ENCODE results near the gene ZSCAN5B. TPM values are rescaled to one million over a fixed set of nuclear protein-coding genes. Genes with fewer than 3 reads are reported as not detected.
"Not testable (repeated sequence)": the region's sequence is repeated elsewhere in the genome, so short reads cannot be mapped to it uniquely, and the experiment has no call there.

The ZSCAN5B gene
- polyA plus RNA-seq, 3 donors = not detected

- DNase-seq (ENCODE audit: low read depth in 3 of 3, low spot score in 2 of 3) = not testable (repeated sequence)
Observed at GRCh38 chr19:56176310-56176709, 21.3 kb downstream of the ZSCAN5B start.

- DNase-seq (ENCODE audit: low read depth in 3 of 3, low spot score in 2 of 3) = not testable (repeated sequence)
Observed at GRCh38 chr19:56175861-56176307, 21.7 kb downstream of the ZSCAN5B start, which contains the start of gene GALP. Gene GALP (plus strand): TSS chr19:56176008. CDS start chr19:56177109, 1,101 bp downstream.

GRCh38 chr19:56174550-56174949 is 23.0 kb downstream of the ZSCAN5B start:
- no peak for DNase-seq (ENCODE audit: low read depth in 3 of 3, low spot score in 2 of 3)

GRCh38 chr19:56174086-56174485 is 23.5 kb downstream of the ZSCAN5B start:
- no peak for DNase-seq (ENCODE audit: low read depth in 3 of 3, low spot score in 2 of 3)

GRCh38 chr19:56170261-56170660 is 27.3 kb downstream of the ZSCAN5B start:
- DNase-seq (ENCODE audit: low read depth in 3 of 3, low spot score in 2 of 3) = no peak

GRCh38 chr19:56167064-56167578 is 30.5 kb downstream of the ZSCAN5B start:
- no peak for DNase-seq (ENCODE audit: low read depth in 3 of 3, low spot score in 2 of 3)

GRCh38 chr19:56163097-56163496 is 34.5 kb downstream of the ZSCAN5B start:
- DNase-seq (ENCODE audit: low read depth in 3 of 3, low spot score in 2 of 3) = no peak

GRCh38 chr19:56162258-56162657 is 35.3 kb downstream of the ZSCAN5B start:
- DNase-seq (ENCODE audit: low read depth in 3 of 3, low spot score in 2 of 3) = no peak

GRCh38 chr19:56161534-56161933 is 36.0 kb downstream of the ZSCAN5B start:
- no peak for DNase-seq (ENCODE audit: low read depth in 3 of 3, low spot score in 2 of 3)

- DNase-seq (ENCODE audit: low read depth in 3 of 3, low spot score in 2 of 3) = no peak
Observed at GRCh38 chr19:56159622-56160271, 37.8 kb downstream of the ZSCAN5B start.

GRCh38 chr19:56159009-56159559 is 38.5 kb downstream of the ZSCAN5B start:
- no peak for DNase-seq (ENCODE audit: low read depth in 3 of 3, low spot score in 2 of 3)

- no peak for DNase-seq (ENCODE audit: low read depth in 3 of 3, low spot score in 2 of 3)
Observed at GRCh38 chr19:56158170-56158757, 39.3 kb downstream of the ZSCAN5B start.

- DNase-seq (ENCODE audit: low read depth in 3 of 3, low spot score in 2 of 3) = no peak
Observed at GRCh38 chr19:56156768-56157167, 40.8 kb downstream of the ZSCAN5B start.

- no peak for DNase-seq (ENCODE audit: low read depth in 3 of 3, low spot score in 2 of 3)
Observed at GRCh38 chr19:56155124-56155687, 42.4 kb downstream of the ZSCAN5B start.

GRCh38 chr19:56153507-56153906 is 44.1 kb downstream of the ZSCAN5B start:
- DNase-seq (ENCODE audit: low read depth in 3 of 3, low spot score in 2 of 3) = no peak

- DNase-seq (ENCODE audit: low read depth in 3 of 3, low spot score in 2 of 3) = no peak
Observed at GRCh38 chr19:56152644-56153043, 44.9 kb downstream of the ZSCAN5B start.

- DNase-seq (ENCODE audit: low read depth in 3 of 3, low spot score in 2 of 3) = no peak
Observed at GRCh38 chr19:56150358-56150757, 47.2 kb downstream of the ZSCAN5B start.

GRCh38 chr19:56149656-56150038 is 47.9 kb downstream of the ZSCAN5B start:
- no peak for DNase-seq (ENCODE audit: low read depth in 3 of 3, low spot score in 2 of 3)

- DNase-seq (ENCODE audit: low read depth in 3 of 3, low spot score in 2 of 3) = not testable (repeated sequence)
Observed at GRCh38 chr19:56148955-56149655, 48.5 kb downstream of the ZSCAN5B start.

GRCh38 chr19:56148096-56148495 is 49.5 kb downstream of the ZSCAN5B start:
- DNase-seq (ENCODE audit: low read depth in 3 of 3, low spot score in 2 of 3) = no peak

GRCh38 chr19:56147307-56147706 is 50.3 kb downstream of the ZSCAN5B start:
- no peak for DNase-seq (ENCODE audit: low read depth in 3 of 3, low spot score in 2 of 3)

All from right renal cortex interstitium (tissue), 3 donors.